Left ventricle myocardium inferior (tissue), 1 donor: ENCODE data around the gene GJE1. TPM values are rescaled to one million over a fixed set of nuclear protein-coding genes. Genes with fewer than 3 reads are reported as not detected.
"Not testable (repeated sequence)": the region's sequence is repeated elsewhere in the genome, so short reads cannot be mapped to it uniquely, and the experiment has no call there.

Source experiments
- DNase-seq: peaks from one replicate; pipeline ENCODE4 v3.0.0-alpha.2; 2020
- H3K27ac ChIP-seq: fragments of 200-600 bp; replicated peaks from 2 replicates; pipeline ENCODE4 v1.8.0; 2021
- H3K27me3 ChIP-seq: fragments of 200-600 bp; 2 replicates; pipeline ENCODE4 v1.8.0; 2021; ENCODE audit warnings: low read depth
- H3K36me3 ChIP-seq: fragments of 200-600 bp; 2 replicates; pipeline ENCODE4 v1.8.0; 2021
- H3K4me1 ChIP-seq: fragments of 200-600 bp; 2 replicates; pipeline ENCODE4 v1.8.0; 2021
- H3K4me3 ChIP-seq: fragments of 200-600 bp; 2 replicates; pipeline ENCODE4 v1.8.0; 2021; ENCODE audit warnings: mild to moderate bottlenecking, moderate library complexity
- H3K9me3 ChIP-seq: fragments of 200-600 bp; replicated peaks from 2 replicates; pipeline ENCODE4 v1.8.0; 2021
- CTCF ChIP-seq: fragments of 200-600 bp; IDR thresholded peaks from 2 replicates; pipeline ENCODE4 v1.8.0; 2021; ENCODE audit warnings: antibody characterized with exemption, mild to moderate bottlenecking, borderline replicate concordance
- intact Hi-C: fragments of 100-400 bp; cut with micrococcal nuclease; formaldehyde crosslinking; loops from one replicate; pipeline ENCODE4 v1.11.0; 2022
- total RNA-seq: library from RNA; stranded (reverse); fragmentation: NEBNext Ultra II Directional; extraction: Animal tissue kit (Norgen Biotek cat#: 25700); gene quantifications from one replicate; pipeline ENCODE4 v1.2.1, GENCODE V29; 2021
- donor health status: DM: no; HTN: yes; CAD: no; lungs with severe emphysema.

The GJE1 gene
- total RNA-seq, 1 donor from 2014 or later, result not detected

GRCh38 chr6:142138876-142139275 lies 6.2 kb downstream of the GJE1 start:
- H3K9me3 ChIP-seq, result no peaks in the 10 kb centered on the region
- no peaks in the 10 kb centered on the region for H3K4me1 ChIP-seq
- intact Hi-C loops, result no loop called here
- no peak overlapping the region for H3K27ac ChIP-seq
- no peak overlapping the region for H3K4me3 ChIP-seq
- H3K27me3 ChIP-seq, result no peaks in the 10 kb centered on the region
- no peaks in the 10 kb centered on the region for H3K36me3 ChIP-seq
- DNase-seq, result no peak
- TF ChIP-seq CTCF, result no peak

- H3K4me3 ChIP-seq, H3K27me3 ChIP-seq, H3K9me3 ChIP-seq, intact Hi-C loops, H3K4me1 ChIP-seq, H3K27ac ChIP-seq, DNase-seq, H3K36me3 ChIP-seq: not testable (repeated sequence)
Measured at GRCh38 chr6:142141531-142141930, 8.8 kb downstream of the GJE1 start.

GRCh38 chr6:142146828-142147662 lies 14.3 kb downstream of the GJE1 start, which contains the start of the genes NMBR and VTA1:
Gene NMBR (minus strand): TSS chr6:142147122. CDS start chr6:142088658, 58,464 bp downstream.
Gene VTA1 (plus strand): TSS chr6:142147263. CDS start chr6:142147288, 25 bp downstream.
- intact Hi-C loops, result loop anchor here (5.0 kb wide), 1 partner anchor 60 kb away; no protein-coding TSS in a partner anchor
- no peaks in the 10 kb centered on the region for H3K9me3 ChIP-seq
- H3K27ac ChIP-seq, result peak within 1 kb of the TSS; percentile 80
- H3K36me3 ChIP-seq, result no peaks in the 10 kb centered on the region
- peak within 1 kb of the TSS; percentile 96 for H3K4me3 ChIP-seq
- peak; percentile 92 for TF ChIP-seq CTCF
- no peaks in the 10 kb centered on the region for H3K27me3 ChIP-seq
- peaks cover 38% of the 10 kb centered on the region for H3K4me1 ChIP-seq
- DNase-seq, result peak; percentile 96

- no peak overlapping the region for H3K27ac ChIP-seq
- intact Hi-C loops, result loop anchor here (10.0 kb wide), 1 partner anchor 232 kb away; no protein-coding TSS in a partner anchor
- no peak for TF ChIP-seq CTCF
- no peaks in the 10 kb centered on the region for H3K9me3 ChIP-seq
- no peak overlapping the region for H3K4me3 ChIP-seq
- DNase-seq, result no peak
- H3K36me3 ChIP-seq, result no peaks in the 10 kb centered on the region
- no peaks in the 10 kb centered on the region for H3K27me3 ChIP-seq
- peaks cover 37% of the 10 kb centered on the region for H3K4me1 ChIP-seq
Measured at GRCh38 chr6:142152746-142153145, 20.0 kb downstream of the GJE1 start.

GRCh38 chr6:142153196-142153595 lies 20.5 kb downstream of the GJE1 start:
- Histone ChIP-seq H3K36me3 (no peaks in the 10 kb centered on the region), H3K4me1 (peaks cover 32% of the 10 kb centered on the region), H3K9me3 (no peaks in the 10 kb centered on the region), H3K27ac (no peak overlapping the region), H3K27me3 (no peaks in the 10 kb centered on the region), H3K4me3 (no peak overlapping the region)
- intact Hi-C loops, result loop anchor here (10.0 kb wide), 1 partner anchor 232 kb away; no protein-coding TSS in a partner anchor
- TF ChIP-seq CTCF, result no peak
- DNase-seq, result no peak

GRCh38 chr6:142154336-142154735 lies 21.6 kb downstream of the GJE1 start:
- no peak overlapping the region for H3K4me3 ChIP-seq
- no peaks in the 10 kb centered on the region for H3K27me3 ChIP-seq
- no peak overlapping the region for H3K27ac ChIP-seq
- no peaks in the 10 kb centered on the region for H3K9me3 ChIP-seq
- no peaks in the 10 kb centered on the region for H3K36me3 ChIP-seq
- no peak for DNase-seq
- TF ChIP-seq CTCF, result no peak
- peaks cover 21% of the 10 kb centered on the region for H3K4me1 ChIP-seq
- intact Hi-C loops, result loop anchor here (10.0 kb wide), 1 partner anchor 230 kb away; no protein-coding TSS in a partner anchor
